Cortex of kidney (tissue), 1 donor: Measurements from ENCODE around the gene LRMDA.

Experiments
- DNase-seq: peaks from one replicate; lab custom pipeline; 2025; lab: John Stamatoyannopoulos, UW

Gene LRMDA

GRCh38 chr10:75402486-75403143 lies 28.8 kb upstream of the LRMDA start:
- no peak for DNase-seq

- DNase-seq = no peak
Measured at GRCh38 chr10:75403144-75403938, 28.1 kb upstream of the LRMDA start.

- DNase-seq = no peak
Measured at GRCh38 chr10:75403939-75404814, 27.2 kb upstream of the LRMDA start.

- DNase-seq = no peak
Measured at GRCh38 chr10:75404815-75405597, 26.4 kb upstream of the LRMDA start.

GRCh38 chr10:75405598-75406461 lies 25.6 kb upstream of the LRMDA start:
- DNase-seq = no peak

GRCh38 chr10:75406462-75407223 lies 24.8 kb upstream of the LRMDA start:
- DNase-seq = no peak

- DNase-seq = no peak
Measured at GRCh38 chr10:75407224-75407712, 24.2 kb upstream of the LRMDA start.

GRCh38 chr10:75407713-75408508 lies 23.5 kb upstream of the LRMDA start:
- DNase-seq = no peak

- no peak for DNase-seq
Measured at GRCh38 chr10:75408509-75408875, 22.9 kb upstream of the LRMDA start.

- no peak for DNase-seq
Measured at GRCh38 chr10:75408911-75409885, 22.2 kb upstream of the LRMDA start.

GRCh38 chr10:75410132-75411005 lies 21.1 kb upstream of the LRMDA start:
- no peak for DNase-seq

- no peak for DNase-seq
Measured at GRCh38 chr10:75414527-75414926, 16.9 kb upstream of the LRMDA start.

GRCh38 chr10:75417522-75417927 lies 13.9 kb upstream of the LRMDA start:
- DNase-seq = no peak

GRCh38 chr10:75418293-75418692 lies 13.1 kb upstream of the LRMDA start:
- DNase-seq = no peak

- no peak for DNase-seq
Measured at GRCh38 chr10:75418712-75419111, 12.7 kb upstream of the LRMDA start.

GRCh38 chr10:75422913-75423312 lies 8.5 kb upstream of the LRMDA start:
- no peak for DNase-seq

- DNase-seq = no peak
Measured at GRCh38 chr10:75424571-75424970, 6.9 kb upstream of the LRMDA start.
